NCI-H524 treated with DMSO at 0.1 percent for 48 hours (cell line): Measurements from ENCODE around the gene SYNGR1.

Experiments
- DNase-seq: peaks from one replicate; lab custom pipeline; 2025; lab: John Stamatoyannopoulos, UW

The SYNGR1 gene

DNA sequence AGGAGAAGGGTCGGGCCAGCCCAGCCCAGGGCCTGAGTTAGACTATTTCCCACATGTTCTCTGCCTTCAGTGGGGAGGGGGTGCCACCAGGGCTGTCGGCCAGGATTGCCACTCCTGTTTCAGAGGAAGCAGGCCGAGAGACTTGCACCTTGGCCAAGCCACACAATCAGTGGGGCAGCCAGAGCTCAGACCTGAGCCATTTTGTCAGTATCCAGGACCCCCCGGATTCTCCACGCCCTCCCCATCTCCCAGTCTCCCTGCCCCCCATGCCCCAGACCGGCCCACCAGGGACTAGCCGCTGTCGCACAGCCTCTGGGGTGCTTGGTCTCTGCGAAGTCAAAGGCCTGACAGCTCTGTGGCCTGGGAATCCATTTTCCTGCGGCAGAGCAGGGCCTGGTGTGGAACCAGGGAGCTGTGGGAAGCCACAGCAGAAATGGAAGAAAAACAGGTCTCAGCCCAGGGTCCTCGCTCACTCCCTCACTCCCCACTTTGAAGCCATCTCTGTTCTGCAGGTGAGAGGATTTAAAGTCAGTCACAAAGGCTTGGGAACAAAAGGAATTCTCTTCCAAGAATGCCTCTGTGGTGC lies 81.5 kb downstream of the SYNGR1 start:
- no peak for DNase-seq

GRCh38 chr22:39431821-39432251 lies 82.0 kb downstream of the SYNGR1 start:
- DNase-seq, result no peak

DNA sequence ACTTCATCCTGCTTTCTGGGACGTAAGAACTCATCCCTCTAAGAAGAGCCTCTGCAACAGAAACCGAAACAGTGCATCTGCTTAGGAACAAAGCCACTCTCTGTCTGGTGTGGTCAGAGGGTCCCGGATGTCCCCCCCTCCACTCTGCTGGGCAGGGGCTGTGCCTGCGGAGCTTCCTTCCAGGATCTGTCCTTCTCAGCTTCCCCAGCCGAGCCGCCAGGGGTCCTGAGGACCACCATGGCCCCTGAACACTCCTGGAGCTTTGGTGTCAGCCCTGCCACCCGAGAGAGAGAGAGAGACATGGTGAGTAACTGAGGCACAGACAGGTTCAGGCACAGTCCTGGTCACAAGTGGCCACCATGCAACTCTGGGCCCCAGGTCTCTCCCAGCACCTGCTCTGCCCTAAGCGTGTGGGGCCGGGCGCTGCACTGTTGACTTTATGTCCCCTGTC lies 82.6 kb downstream of the SYNGR1 start:
- no peak for DNase-seq

GRCh38 chr22:39433476-39434242 lies 83.9 kb downstream of the SYNGR1 start:
- no peak for DNase-seq

DNA sequence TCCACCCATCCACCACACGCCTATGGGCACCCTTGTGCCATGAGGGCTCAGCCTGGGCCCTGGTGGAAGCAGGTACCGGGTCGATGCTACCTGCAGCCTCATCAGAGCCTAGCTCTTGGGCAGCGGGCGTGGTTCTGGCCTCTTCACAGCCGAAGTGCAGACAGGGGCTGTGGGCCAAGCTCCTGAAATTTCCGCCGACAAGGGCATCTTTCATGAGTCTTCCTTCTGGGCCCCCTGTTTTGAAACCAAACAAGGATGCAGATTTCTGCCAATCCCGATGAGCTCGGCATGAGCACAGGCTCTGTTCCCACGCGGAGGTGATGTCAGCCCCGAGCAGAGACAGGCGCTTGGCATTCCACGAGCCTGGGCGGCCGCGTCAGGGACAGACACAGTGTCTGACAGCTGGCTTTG lies 84.5 kb downstream of the SYNGR1 start:
- DNase-seq, result no peak

DNA sequence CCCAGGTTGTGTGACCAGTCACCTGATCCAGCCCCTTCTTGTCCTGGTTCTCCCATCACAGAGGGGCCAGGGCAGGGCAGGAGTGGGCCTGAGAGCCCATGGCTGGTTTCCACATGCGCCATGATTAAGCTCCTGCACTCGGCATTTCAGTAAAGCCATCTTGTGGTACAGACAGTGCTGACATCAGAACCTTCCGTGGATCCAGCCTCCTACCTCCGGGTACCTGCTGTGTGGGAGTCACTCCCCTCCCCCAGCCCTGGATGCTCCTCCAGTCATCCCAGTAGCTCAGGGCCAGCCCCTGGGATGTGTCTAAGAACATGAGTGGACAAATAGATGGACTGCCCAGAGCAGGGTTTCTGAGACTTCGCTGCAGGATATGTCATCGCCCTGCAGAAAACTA lies 84.9 kb downstream of the SYNGR1 start:
- no peak for DNase-seq
